HepG2 (cell line): ENCODE data around the gene NCOA6. TPM values are rescaled to one million over a fixed set of nuclear protein-coding genes. Genes with fewer than 3 reads are reported as not detected.

ENCODE experiments used
- ADNP ChIP-seq: sonication (generic); formaldehyde crosslinking; IDR thresholded peaks from 2 replicates; pipeline ENCODE4 v1.4.0; 2020; ENCODE audit warnings: missing genetic modification reagents
- AHR ChIP-seq: IDR thresholded peaks from 2 replicates; pipeline ENCODE4 v1.6.1; 2018; ENCODE audit warnings: missing genetic modification reagents, missing compliant biosample characterization
- BHLHE40 ChIP-seq: IDR thresholded peaks from 2 replicates; pipeline ENCODE4 v1.6.1; 2011; ENCODE audit warnings: low read length, improper control_type of control experiment
- CREB1 ChIP-seq, 2 experiments: fragments of 450-650 bp in 1 of 2; IDR thresholded peaks; 2 replicates each; pipeline ENCODE4 v1.6.1; 2016 to 2017; ENCODE audit warnings: control low read depth in 1 of 2, mild to moderate bottlenecking in 1 of 2, missing compliant biosample characterization in 1 of 2, missing genetic modification characterization in 1 of 2
- CREBL2 ChIP-seq: sonication (generic); formaldehyde crosslinking; IDR thresholded peaks from 2 replicates; pipeline ENCODE4 v1.8.1; 2023; ENCODE audit warnings: missing genetic modification reagents, mild to moderate bottlenecking, borderline replicate concordance
- GTF3A ChIP-seq: sonication (generic); formaldehyde crosslinking; conservative IDR thresholded peaks from 2 replicates; pipeline ENCODE4 v1.4.0; 2020; ENCODE audit warnings: mild to moderate bottlenecking, missing genetic modification reagents
- KMT2A ChIP-seq: sonication (generic); formaldehyde crosslinking; IDR thresholded peaks from 2 replicates; pipeline ENCODE4 v1.4.0; 2020; ENCODE audit warnings: missing genetic modification reagents
- MXD4 ChIP-seq: IDR thresholded peaks from 2 replicates; pipeline ENCODE4 v1.6.1; 2016; ENCODE audit warnings: mild to moderate bottlenecking, missing biosample characterization, missing genetic modification reagents
- SOX6 ChIP-seq, 2 experiments: fragments of 450-650 bp in 1 of 2; sonication (generic) in 1 of 2; formaldehyde crosslinking in 1 of 2; IDR thresholded peaks; 2 replicates each; pipeline versions ENCODE4 v1.4.0 to v1.6.1; 2017 to 2020; ENCODE audit warnings: antibody characterized with exemption in 1 of 2, mild to moderate bottlenecking in 1 of 2, missing genetic modification reagents in 1 of 2
- ZBTB38 ChIP-seq: sonication (generic); formaldehyde crosslinking; IDR thresholded peaks from 2 replicates; pipeline ENCODE4 v1.5.1; 2020; ENCODE audit warnings: mild to moderate bottlenecking, missing genetic modification reagents
- ZBTB40 ChIP-seq, 2 experiments: fragments of 450-650 bp in 1 of 2; sonication (generic) in 1 of 2; formaldehyde crosslinking in 1 of 2; IDR thresholded peaks; 2 replicates each; pipeline versions ENCODE4 v1.6.1 to v1.8.0; 2016 to 2022; ENCODE audit warnings: antibody characterized with exemption in 1 of 2, mild to moderate bottlenecking in 1 of 2, missing genetic modification reagents in 1 of 2
- ZFP37 ChIP-seq: sonication (generic); formaldehyde crosslinking; IDR thresholded peaks from 2 replicates; pipeline ENCODE4 v1.4.0; 2020; ENCODE audit warnings: missing genetic modification reagents, borderline replicate concordance
- ZNF12 ChIP-seq: sonication (generic); formaldehyde crosslinking; IDR thresholded peaks from 2 replicates; pipeline ENCODE4 v1.5.0; 2020; ENCODE audit warnings: missing genetic modification reagents
- ZNF136 ChIP-seq: sonication (generic); formaldehyde crosslinking; IDR thresholded peaks from 2 replicates; pipeline ENCODE4 v1.8.1; 2022; ENCODE audit warnings: low read depth, mild to moderate bottlenecking, moderate library complexity, missing genetic modification reagents
- ZNF230 ChIP-seq: sonication (generic); formaldehyde crosslinking; IDR thresholded peaks from 2 replicates; pipeline ENCODE4 v1.4.0; 2020; ENCODE audit warnings: mild to moderate bottlenecking, missing genetic modification reagents
- ZNF780A ChIP-seq: sonication (generic); formaldehyde crosslinking; IDR thresholded peaks from 2 replicates; pipeline ENCODE4 v1.8.0; 2022; ENCODE audit warnings: mild to moderate bottlenecking, missing genetic modification reagents, moderate library complexity
- ZNF784 ChIP-seq: sonication (generic); formaldehyde crosslinking; IDR thresholded peaks from 2 replicates; pipeline ENCODE4 v1.5.1; 2020; ENCODE audit warnings: missing genetic modification reagents, mild to moderate bottlenecking, borderline replicate concordance
- ZSCAN29 ChIP-seq: sonication (generic); formaldehyde crosslinking; conservative IDR thresholded peaks from 2 replicates; pipeline ENCODE4 v1.4.0; 2020; ENCODE audit warnings: mild to moderate bottlenecking, missing genetic modification reagents
- polyA plus RNA-seq, 8 experiments: library from polyadenylated mRNA; depleted of rRNA in 3 of 8; stranded (reverse) in 7 of 8; unstranded in 1 of 8; fragments of >200 nt; fragmentation: Illumina TruSeq in 4 of 8; extraction: Trizol in 4 of 8; gene quantifications; 2 replicates each; pipeline versions ENCODE4 v1.2.1 to v1.2.3, GENCODE V29; 2011 to 2016; ENCODE audit warnings: low read depth in 4 of 8, missing spikeins in 1 of 8, mixed read lengths in 1 of 8; ENCODE audit not compliant: insufficient read depth in 1 of 8
- total RNA-seq, 5 experiments: library from RNA; depleted of rRNA; stranded (reverse); fragments of >200 nt; fragmentation: Illumina TruSeq; extraction: Trizol; gene quantifications; 2 replicates each; pipeline ENCODE4 v1.2.3, GENCODE V29; 2016; ENCODE audit warnings: low read depth in 1 of 5

NCOA6 gene
- total and polyA plus RNA-seq, 2 of the 13 experiments (the other 11 are each of a cell fraction or from before 2014, with no cell fraction given): 11.2 to 29.3 TPM

- peak; percentile 79; the same call in 1 of the 2 replicates for TF ChIP-seq ZSCAN29
- peak; percentile 90; the same call in 1 of the 2 replicates for TF ChIP-seq ZNF136 (CRISPR knock-in tag)
- 0 out of 2 replicates have a peak, but pooled peaks have one; percentile 33 for TF ChIP-seq ZNF12 (CRISPR knock-in tag)
- peak; percentile 77; the same call in 1 of the 2 replicates for TF ChIP-seq CREBL2 (CRISPR knock-in tag)
- no peak for TF ChIP-seq ZNF780A (CRISPR knock-in tag)
- TF ChIP-seq KMT2A (CRISPR knock-in tag): 0 out of 2 replicates have a peak, but pooled peaks have one; percentile 14
- TF ChIP-seq ADNP: no peak
- TF ChIP-seq GTF3A: peak; percentile 82; the same call in 1 of the 2 replicates
- TF ChIP-seq ZNF784 (CRISPR knock-in tag): 0 out of 2 replicates have a peak, but pooled peaks have one; percentile 5
- peak; percentile 66; the same call in 1 of the 2 replicates for TF ChIP-seq ZNF230 (CRISPR knock-in tag)
- 0 out of 2 replicates have a peak, but pooled peaks have one; percentile 38 for TF ChIP-seq ZFP37 (CRISPR knock-in tag)
- TF ChIP-seq SOX6 (IDR thresholded peaks at IDR 0.05): no peak
- peak; percentile 14; the same call in 1 of the 2 replicates for TF ChIP-seq SOX6 (CRISPR knock-in tag; IDR thresholded peaks at IDR 0.05)
- TF ChIP-seq BHLHE40: 0 out of 2 replicates have a peak, but pooled peaks have one; percentile 4
- no peak for TF ChIP-seq CREB1 (IDR thresholded peaks at IDR 0.05)
- TF ChIP-seq CREB1 (CRISPR knock-in tag; IDR thresholded peaks at IDR 0.05): peak; percentile 42; the same call in 1 of the 2 replicates
- TF ChIP-seq ZBTB38 (CRISPR knock-in tag): 0 out of 2 replicates have a peak, but pooled peaks have one; percentile 31
- 0 out of 2 replicates have a peak, but pooled peaks have one; percentile 23 for TF ChIP-seq AHR (CRISPR knock-in tag)
- TF ChIP-seq ZBTB40 (IDR thresholded peaks at IDR 0.05): no peak
- 0 out of 2 replicates have a peak, but pooled peaks have one; percentile 4 for TF ChIP-seq ZBTB40 (CRISPR knock-in tag; IDR thresholded peaks at IDR 0.05)
- 0 out of 2 replicates have a peak, but pooled peaks have one; percentile 22 for TF ChIP-seq MXD4 (CRISPR knock-in tag)
These were observed 112.1 kb downstream of the NCOA6 start (continued) for GRCh38 chr20:34713194-34713943.
